Measurements from ENCODE around the gene EEF1AKMT4.
"Not testable (repeated sequence)": the region's sequence is repeated elsewhere in the genome, so short reads cannot be mapped to it uniquely, and the experiment has no call there.

EEF1AKMT4 gene

DNA sequence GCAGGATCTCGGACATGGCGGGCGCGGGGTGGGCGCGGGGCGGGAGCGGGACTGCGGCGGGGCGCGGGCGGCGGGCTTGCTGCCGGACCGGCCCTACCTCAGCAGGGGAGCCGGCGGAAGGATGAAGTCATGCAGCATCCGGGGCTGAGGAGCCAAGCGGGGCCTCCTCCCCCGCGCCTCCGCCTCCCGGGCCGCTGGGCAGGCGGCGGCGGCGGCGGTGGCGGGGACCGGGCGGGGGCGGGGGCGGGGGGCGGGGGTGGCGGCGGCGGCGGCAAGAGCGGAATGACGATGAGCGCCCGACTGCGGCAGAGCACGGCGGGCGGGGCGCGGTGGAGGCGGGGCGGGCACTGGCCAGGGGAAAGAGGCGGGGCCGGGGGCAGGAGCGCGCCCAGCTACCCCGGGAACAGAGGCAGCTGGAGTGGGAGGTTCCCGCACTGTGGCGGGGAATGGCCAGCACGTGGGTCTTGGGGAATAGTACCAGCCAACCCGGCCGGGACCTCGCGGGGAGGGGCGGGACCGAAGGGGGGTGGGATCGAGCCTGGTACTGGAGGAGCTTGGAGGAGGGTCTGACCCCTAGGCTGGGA is 11.9 kb downstream of the EEF1AKMT4 start, which contains the start of gene CAMK2N2:
Gene CAMK2N2 (minus strand): TSS at position 284 of the 584 bp plus-strand sequence. CDS start 268 bp downstream, at position 16.
- DNase-seq, result peak; percentile 63

DNA sequence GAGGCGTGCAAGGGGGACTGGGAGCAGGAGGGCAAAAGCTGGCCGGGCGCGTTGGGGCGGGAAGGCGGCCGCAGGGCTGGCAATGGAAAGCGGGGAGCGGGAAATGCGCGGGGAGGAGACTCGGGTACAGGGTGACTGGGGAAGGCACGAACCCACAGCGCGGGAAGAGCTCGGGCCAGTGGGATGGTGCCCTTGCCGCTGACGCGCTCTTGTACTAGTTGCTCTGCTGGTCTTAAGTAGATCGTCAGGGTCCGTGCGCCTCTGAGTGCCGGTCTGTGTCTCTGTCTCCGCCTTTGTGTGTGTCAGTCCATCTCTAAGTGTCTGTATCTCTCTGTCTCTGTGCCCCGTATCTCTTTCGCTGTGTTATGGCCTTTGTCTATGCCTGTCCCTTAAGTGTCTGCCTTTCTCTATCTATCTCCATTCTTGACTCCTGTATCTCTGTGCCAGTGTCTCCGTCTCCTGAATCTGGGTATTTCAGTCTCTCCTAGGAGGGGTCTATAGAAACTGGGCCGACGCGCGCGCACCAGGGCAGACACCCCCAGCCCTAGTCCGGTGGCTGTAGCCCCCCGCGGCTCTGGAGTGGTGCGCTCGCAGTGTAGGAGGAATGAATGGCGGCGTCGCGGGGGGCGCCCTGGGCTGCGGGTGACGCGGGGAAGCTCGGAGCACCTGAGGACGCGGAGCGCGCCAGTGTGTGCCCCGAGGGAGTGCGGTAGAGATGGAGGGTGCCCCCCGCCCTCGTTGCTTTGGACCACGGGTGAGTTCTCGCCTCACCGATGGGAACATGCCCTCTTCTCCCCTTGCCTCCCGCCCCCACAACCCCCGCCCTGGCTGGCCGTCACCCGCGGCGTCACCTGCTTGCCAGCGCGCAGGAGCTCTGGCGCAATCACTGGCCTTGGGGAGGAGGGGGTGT is 12.6 kb downstream of the EEF1AKMT4 start:
- DNase-seq, result peak; percentile 41

GRCh38 chr3:184262764-184263179 is 13.3 kb downstream of the EEF1AKMT4 start:
- DNase-seq, result no peak

DNA sequence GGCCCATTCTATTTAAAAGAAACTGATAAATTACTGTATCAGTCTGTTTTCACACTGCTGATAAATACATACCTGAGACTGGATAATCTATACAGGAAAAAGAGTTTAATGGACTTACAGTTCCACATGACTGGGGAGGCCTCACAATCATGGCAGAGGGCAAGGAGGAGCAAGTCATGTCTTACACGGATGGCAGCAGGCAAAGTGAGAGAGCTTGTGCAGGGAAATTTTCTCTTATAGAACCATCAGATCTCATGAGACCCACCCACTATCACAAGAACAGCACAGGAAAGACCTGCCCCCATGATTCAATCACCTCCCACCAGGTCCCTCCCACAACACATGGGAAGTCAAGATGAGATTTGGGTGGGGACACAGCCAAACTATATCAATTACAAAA is 17.8 kb downstream of the EEF1AKMT4 start:
- not testable (repeated sequence) for DNase-seq

GRCh38 chr3:184272269-184272668 is 22.8 kb downstream of the EEF1AKMT4 start:
- DNase-seq, result no peak

DNA sequence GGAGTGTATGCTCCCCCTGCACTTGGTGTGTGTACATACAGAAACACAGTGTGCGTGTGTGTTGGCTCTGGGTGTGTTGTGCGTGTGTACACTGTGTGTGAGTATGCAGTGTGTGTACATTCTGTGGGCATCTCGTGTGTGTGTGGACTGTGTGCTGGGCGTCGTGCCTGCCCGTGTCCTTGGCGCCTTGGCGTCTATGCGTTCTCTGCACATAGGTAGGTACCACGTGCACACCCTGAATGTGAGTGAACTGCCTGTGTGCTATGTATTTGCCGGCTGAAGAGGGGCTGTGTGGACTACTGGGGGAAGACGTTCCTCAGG is 25.9 kb downstream of the EEF1AKMT4 start:
- no peak for DNase-seq

DNA sequence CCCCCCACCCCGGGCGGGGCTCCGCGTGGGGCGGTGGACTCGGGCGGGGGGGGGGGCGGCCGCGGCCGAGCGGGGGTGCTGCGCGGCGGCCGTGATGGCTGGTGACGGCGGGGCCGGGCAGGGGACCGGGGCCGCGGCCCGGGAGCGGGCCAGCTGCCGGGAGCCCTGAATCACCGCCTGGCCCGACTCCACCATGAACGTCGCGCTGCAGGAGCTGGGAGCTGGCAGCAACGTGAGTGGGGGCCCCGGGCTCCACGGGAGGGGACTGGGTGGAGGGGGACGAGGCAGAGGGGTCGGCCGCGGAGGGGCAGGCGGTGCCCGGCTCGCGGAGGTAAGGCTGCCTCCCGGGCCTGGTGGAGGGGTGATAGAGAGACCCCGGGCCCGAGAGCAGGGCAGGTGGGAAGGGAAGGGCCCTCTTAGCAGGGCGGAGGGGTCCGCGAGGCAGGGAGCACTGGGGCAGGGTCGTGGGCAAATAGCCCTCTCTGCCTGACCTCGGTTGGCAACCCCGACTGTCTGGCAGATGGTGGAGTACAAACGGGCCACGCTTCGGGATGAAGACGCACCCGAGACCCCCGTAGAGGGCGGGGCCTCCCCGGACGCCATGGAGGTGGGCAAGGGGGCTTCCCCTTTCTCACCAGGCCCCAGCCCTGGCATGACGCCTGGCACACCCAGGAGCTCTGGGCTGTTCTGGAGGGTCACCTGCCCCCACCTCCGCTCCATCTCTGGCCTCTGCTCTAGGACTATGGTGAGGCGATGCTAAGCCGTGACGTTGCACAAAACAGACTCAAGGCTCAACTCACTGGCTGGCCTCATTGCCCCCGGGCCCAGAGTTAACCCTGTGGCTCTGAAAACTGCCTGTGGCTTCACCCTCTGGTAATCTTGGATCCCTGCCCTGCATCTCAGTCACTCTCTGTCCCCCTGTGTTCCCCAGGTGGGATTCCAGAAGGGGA is 26.8 kb downstream of the EEF1AKMT4 start, which contains the start of gene ECE2:
Gene ECE2 (plus strand): TSS at position 62 of the 950 bp plus-strand sequence. CDS start 132 bp downstream, at position 194.
- DNase-seq, result no peak

DNA sequence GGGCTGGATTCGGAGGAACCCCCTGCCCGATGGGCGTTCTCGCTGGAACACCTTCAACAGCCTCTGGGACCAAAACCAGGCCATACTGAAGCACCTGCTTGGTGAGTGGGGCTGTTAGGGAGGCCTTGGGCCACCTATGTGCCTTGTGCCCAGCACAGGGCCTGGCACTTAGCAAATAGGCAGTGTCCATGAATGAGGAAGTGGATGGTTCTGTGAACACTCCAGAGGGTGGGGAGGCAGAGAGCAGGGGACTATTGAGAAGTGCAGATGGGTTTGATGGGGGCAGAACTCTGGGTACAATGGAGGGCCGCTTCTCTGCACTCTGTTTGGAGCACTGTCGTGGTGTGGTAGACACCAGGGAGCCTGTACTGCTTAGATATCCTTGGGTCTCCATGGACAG is 27.9 kb downstream of the EEF1AKMT4 start:
- DNase-seq, result no peak

GRCh38 chr3:184282941-184283340 is 33.5 kb downstream of the EEF1AKMT4 start:
- DNase-seq, result no peak

DNA sequence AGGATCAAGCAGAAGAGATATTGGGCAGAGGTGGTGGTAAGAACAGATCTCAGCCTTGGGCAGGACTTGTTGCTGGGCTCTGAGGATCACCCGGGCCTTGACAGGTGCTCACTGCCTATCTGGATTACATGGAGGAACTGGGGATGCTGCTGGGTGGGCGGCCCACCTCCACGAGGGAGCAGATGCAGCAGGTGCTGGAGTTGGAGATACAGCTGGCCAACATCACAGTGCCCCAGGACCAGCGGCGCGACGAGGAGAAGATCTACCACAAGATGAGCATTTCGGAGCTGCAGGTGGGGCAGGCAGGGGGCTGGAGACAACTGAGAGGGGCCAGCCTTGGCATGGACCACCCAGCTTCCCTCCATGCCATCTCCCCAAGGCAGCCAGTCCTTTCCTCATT is 34.2 kb downstream of the EEF1AKMT4 start:
- DNase-seq, result no peak

- peak; percentile 26 for DNase-seq
Measured at GRCh38 chr3:184284696-184285095, 35.2 kb downstream of the EEF1AKMT4 start.

- peak; percentile 70 for DNase-seq
Measured at GRCh38 chr3:184289426-184289938, 40.0 kb downstream of the EEF1AKMT4 start.

DNA sequence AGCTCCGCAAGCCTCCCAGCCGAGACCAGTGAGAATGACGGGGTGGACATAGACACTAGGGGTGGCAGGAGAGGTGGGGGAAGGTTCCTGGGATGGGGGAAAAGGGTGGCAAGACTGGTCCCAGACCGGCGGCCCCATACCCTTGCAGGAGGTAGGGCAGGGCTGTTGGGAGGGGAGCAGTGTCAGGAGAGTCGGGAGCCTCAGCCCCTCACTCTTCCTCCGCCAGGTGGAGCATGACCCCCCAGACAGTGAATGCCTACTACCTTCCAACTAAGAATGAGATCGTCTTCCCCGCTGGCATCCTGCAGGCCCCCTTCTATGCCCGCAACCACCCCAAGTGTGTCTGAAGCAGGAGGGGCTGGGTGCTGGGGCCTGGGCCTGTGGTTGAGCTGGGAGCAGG is 40.9 kb downstream of the EEF1AKMT4 start:
- no peak for DNase-seq

- DNase-seq, result no peak
Measured at GRCh38 chr3:184291044-184291737, 41.7 kb downstream of the EEF1AKMT4 start.

GRCh38 chr3:184291738-184292445 is 42.4 kb downstream of the EEF1AKMT4 start:
- no peak for DNase-seq

DNA sequence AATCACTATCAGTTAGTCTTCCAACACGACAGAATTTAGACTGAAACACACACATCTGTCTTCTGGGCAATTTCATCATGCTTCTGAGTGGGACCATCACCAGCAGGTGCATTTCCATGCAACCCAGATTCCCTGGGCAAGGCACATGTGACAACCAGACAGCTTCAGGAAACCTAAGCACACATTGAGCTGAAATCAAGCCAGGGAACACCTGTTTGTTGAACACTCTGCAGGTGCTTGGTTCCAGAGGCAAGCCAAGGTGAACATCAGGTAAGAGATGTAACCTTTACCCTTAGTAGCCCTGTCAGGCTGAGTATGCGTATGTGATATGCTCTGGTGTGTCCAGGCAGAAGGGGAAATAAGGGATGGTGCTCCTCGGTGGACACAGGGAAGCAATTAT is 46.3 kb downstream of the EEF1AKMT4 start:
- DNase-seq, result no peak

- no peak for DNase-seq
Measured at GRCh38 chr3:184296616-184297015, 47.1 kb downstream of the EEF1AKMT4 start.

GRCh38 chr3:184298759-184299487 is 49.5 kb downstream of the EEF1AKMT4 start, which contains the start of gene PSMD2:
TSS of gene PSMD2 (plus strand) at chr3:184299241. CDS start at chr3:184299267, 26 bp downstream.
- peak; percentile 98 for DNase-seq

DNA sequence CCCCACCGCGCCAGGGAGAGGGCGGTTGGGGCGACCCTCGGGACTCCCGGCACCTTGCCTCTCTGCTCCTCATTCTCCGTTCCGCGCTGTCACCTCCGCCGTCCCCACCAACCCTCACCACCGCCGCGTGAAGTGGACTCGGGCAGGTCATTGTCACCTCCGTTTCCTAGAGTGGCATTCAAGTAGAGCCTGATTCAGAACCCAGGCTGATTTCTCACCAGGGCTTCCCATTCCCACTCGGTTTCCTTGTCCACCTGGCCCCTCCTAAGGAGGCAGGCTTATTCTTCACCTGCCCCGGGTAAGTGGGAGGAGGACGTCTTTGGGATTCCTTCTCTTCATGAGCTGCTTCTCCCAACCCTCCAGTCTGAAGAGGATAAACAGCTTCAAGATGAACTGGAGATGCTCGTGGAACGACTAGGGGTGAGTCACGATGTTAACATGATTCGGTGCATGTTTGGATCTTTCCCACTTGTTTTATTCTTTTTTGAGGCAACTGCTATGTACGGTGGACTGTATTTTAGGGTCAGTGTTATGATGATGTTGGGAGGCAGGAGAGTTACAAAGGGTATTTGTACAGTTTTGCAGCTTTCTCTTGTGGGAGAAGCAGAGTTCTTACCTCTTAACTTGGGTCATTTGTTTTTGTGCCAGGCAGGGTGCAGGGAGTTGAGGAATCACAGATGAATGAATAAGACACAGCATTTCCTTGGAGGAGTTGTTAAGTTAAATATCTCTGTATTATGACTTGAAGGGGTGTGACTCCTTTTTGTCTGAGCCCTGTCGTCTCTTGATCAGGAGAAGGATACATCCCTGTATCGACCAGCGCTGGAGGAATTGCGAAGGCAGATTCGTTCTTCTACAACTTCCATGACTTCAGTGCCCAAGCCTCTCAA is 50.3 kb downstream of the EEF1AKMT4 start:
- no peak for DNase-seq

GRCh38 chr3:184300378-184300720 is 50.9 kb downstream of the EEF1AKMT4 start:
- no peak for DNase-seq
